WI38 (cell line): ENCODE measurements around the gene ZEB1.

Experiments used
- H3K4me3 ChIP-seq: 2 replicates; pipeline ENCODE4 v1.5.1; 2011; ENCODE audit warnings: low read depth, mild to moderate bottlenecking, control low read depth, low read length
- TF ChIP-seq, protein P1 (sequence below): IDR thresholded peaks from 2 replicates; pipeline ENCODE4 v1.5.1; 2012; ENCODE audit warnings: low read depth, mild to moderate bottlenecking, control low read depth, low read length

ZEB1 gene

GRCh38 chr10:31288001-31288400 lies 31.0 kb upstream of the ZEB1 start:
- TF ChIP-seq, protein P1, sequence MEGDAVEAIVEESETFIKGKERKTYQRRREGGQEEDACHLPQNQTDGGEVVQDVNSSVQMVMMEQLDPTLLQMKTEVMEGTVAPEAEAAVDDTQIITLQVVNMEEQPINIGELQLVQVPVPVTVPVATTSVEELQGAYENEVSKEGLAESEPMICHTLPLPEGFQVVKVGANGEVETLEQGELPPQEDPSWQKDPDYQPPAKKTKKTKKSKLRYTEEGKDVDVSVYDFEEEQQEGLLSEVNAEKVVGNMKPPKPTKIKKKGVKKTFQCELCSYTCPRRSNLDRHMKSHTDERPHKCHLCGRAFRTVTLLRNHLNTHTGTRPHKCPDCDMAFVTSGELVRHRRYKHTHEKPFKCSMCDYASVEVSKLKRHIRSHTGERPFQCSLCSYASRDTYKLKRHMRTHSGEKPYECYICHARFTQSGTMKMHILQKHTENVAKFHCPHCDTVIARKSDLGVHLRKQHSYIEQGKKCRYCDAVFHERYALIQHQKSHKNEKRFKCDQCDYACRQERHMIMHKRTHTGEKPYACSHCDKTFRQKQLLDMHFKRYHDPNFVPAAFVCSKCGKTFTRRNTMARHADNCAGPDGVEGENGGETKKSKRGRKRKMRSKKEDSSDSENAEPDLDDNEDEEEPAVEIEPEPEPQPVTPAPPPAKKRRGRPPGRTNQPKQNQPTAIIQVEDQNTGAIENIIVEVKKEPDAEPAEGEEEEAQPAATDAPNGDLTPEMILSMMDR = no peak
- H3K4me3 ChIP-seq = no peak overlapping the region

- TF ChIP-seq, protein P1 = no peak
Measured at GRCh38 chr10:31288962-31289361, 30.1 kb upstream of the ZEB1 start.

DNA sequence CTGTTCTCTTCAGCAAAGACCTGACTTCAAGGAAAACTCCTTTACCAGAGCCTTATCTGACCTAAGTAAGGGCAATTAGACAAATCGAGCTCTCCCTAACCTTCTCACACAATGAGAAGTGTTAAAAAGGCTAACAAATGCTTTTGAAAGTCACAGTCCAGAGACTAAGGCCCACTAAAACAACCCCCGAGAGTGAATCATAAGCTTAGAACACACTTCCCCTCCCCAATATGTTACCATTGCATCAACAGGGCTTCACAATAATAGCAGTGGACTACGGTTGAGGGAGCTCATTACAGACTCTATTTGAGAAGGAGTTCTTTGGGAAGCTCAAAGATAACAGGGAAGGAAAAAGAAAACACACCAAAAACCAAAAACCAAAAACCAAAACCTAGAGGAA lies 28.6 kb upstream of the ZEB1 start:
- H3K4me3 ChIP-seq = no peak overlapping the region
- TF ChIP-seq, protein P1 = no peak

More at GRCh38 chr10:31288962-31289361, 30.1 kb upstream of the ZEB1 start:
- H3K4me3 ChIP-seq = no peak overlapping the region

GRCh38 chr10:31291123-31291522 lies 27.9 kb upstream of the ZEB1 start:
- TF ChIP-seq, protein P1 = no peak
- no peak overlapping the region for H3K4me3 ChIP-seq

DNA sequence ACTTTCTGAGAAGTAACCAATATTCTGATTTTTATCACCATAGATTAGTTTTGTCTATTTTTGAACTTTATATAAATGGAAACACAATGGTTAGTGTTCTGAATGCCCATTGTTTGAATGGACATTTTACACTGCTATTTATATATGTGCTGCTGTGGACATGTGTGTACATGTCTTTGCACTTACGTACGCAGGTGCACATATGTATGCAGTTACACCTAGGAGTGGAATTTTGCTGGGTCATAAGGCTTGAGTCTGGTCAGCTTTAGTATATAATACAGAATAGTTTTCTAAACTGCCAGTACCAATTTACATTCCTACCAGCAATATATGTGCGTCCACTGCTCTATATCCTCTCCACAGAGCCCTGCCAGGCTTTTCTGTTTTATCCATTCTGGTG lies 24.5 kb upstream of the ZEB1 start:
- H3K4me3 ChIP-seq = no peak overlapping the region
- TF ChIP-seq, protein P1 = no peak

DNA sequence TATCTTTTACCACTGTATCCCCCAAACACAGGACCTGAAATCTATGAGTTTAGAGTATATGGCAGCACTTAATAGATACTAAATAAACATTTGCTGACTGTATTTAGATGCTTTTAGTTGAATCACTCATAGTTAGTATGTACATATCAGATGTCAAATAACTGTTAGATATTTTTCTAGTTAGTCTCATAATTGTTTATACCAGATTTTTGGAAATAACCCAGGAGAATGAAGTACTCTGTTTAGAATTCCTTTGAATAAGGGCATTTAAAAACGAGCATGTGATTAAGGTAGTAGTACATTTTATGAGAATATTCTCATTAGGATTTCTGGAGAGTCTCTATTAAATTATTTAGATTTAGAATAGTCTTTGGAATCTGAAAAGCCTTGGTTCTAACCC lies 22.3 kb upstream of the ZEB1 start:
- H3K4me3 ChIP-seq = no peak overlapping the region
- TF ChIP-seq, protein P1 = no peak

DNA sequence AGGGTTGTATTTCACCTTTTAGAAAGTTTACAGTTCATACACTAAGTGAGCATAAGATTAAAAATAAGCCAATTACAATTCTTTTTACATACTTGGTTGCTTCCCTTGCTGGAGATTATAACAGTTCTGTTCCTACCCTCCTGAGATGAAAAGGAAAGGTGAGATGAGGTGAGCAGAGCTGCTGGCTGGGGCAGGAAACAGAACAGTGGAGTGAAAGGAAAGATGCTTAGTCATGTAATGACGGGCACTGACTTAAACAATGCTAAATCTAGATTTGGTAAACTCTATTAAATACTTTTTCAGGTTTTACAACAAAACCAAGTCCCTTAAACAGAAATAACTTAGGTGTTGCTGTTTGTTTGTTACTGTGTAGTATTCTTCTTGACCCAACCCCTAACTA lies 19.9 kb upstream of the ZEB1 start:
- TF ChIP-seq, protein P1 = no peak
- no peak overlapping the region for H3K4me3 ChIP-seq
